H1 (cell line): ENCODE measurements around the gene SASH3. TPM values are rescaled to one million over a fixed set of nuclear protein-coding genes. Genes with fewer than 3 reads are reported as not detected.

ENCODE experiments used
- CTCF ChIA-PET: fragments of 300-600 bp; sonication (Branson Sonifier 250); formaldehyde crosslinking; loops from one replicate; lab custom pipeline; 2021; ENCODE audit not compliant: partially characterized antibody; lab: Charles Lee
- POLR2A ChIA-PET: fragments of 300-600 bp; sonication (Branson Sonifier 250); formaldehyde crosslinking; loops from one replicate; lab custom pipeline; 2021; ENCODE audit warnings: inconsistent platforms; ENCODE audit not compliant: partially characterized antibody; lab: Charles Lee
- DNase-seq, 2 experiments: peaks; one replicate each; pipeline versions ENCODE4 v3.0.0 to v3.0.0-alpha.2; 2010 to 2022; ENCODE audit warnings: low spot score in 2 of 2, low read depth in 1 of 2, mixed read lengths in 1 of 2
- FAIRE-seq: peaks from 2 replicates; lab custom pipeline; 2011; peaks lifted over from hg19 to GRCh38; lab: Jason Lieb, UNC
- H2AFZ ChIP-seq: 2 replicates; pipeline ENCODE4 v1.8.1; 2012; ENCODE audit warnings: low read length, inconsistent platforms
- H2AK5ac ChIP-seq: 2 replicates; pipeline ENCODE4 v1.6.1; 2013; ENCODE audit warnings: low read depth, low read length
- H2BK120ac ChIP-seq: replicated peaks from 2 replicates; pipeline ENCODE3; 2013; ENCODE audit warnings: low read depth, low read length, inconsistent platforms
- H2BK12ac ChIP-seq: 2 replicates; pipeline ENCODE4 v1.6.1; 2013; ENCODE audit warnings: low read depth, low read length
- H2BK15ac ChIP-seq: 2 replicates; pipeline ENCODE4 v1.6.1; 2013; ENCODE audit warnings: low read length
- H2BK20ac ChIP-seq: 2 replicates; pipeline ENCODE4 v1.6.1; 2013; ENCODE audit warnings: low read length
- H2BK5ac ChIP-seq: 2 replicates; pipeline ENCODE4 v1.6.1; 2013; ENCODE audit warnings: low read depth, low read length
- H3K14ac ChIP-seq: 2 replicates; pipeline ENCODE4 v1.6.1; 2013; ENCODE audit warnings: inconsistent platforms; ENCODE audit not compliant: insufficient read length
- H3K18ac ChIP-seq: 2 replicates; pipeline ENCODE4 v1.6.1; 2013; ENCODE audit warnings: low read length; ENCODE audit errors: extremely low read depth
- H3K23ac ChIP-seq: 2 replicates; pipeline ENCODE4 v1.6.1; 2013; ENCODE audit warnings: inconsistent platforms; ENCODE audit not compliant: insufficient read length
- H3K23me2 ChIP-seq: 2 replicates; pipeline ENCODE4 v1.6.1; 2013; ENCODE audit warnings: low read depth, low read length
- H3K27ac ChIP-seq: 2 replicates; pipeline ENCODE4 v1.6.1; 2011; ENCODE audit warnings: low read depth, low read length, inconsistent platforms
- H3K27me3 ChIP-seq, 4 experiments: replicated peaks in 1 of 4; 1 replicate in 1 of 4; 2 replicates in 3 of 4; pipeline versions ENCODE4 v1.6.1 to v1.8.1; 2011 to 2013; ENCODE audit warnings: low read length in 3 of 4, mild to moderate bottlenecking in 3 of 4, inconsistent platforms in 2 of 4, mixed read lengths in 2 of 4, moderate library complexity in 1 of 4; ENCODE audit not compliant: control insufficient read depth in 3 of 4, insufficient read depth in 3 of 4; ENCODE audit errors: extremely low read depth in 1 of 4
- H3K36me3 ChIP-seq, 4 experiments: 2 replicates each; pipeline versions ENCODE4 v1.6.1 to v1.8.1; 2011 to 2013; ENCODE audit warnings: mild to moderate bottlenecking in 4 of 4, low read length in 3 of 4, moderate library complexity in 2 of 4, control low read depth in 1 of 4, inconsistent platforms in 1 of 4; ENCODE audit not compliant: insufficient read depth in 4 of 4, control insufficient read depth in 2 of 4
- H3K4ac ChIP-seq: replicated peaks from 2 replicates; pipeline ENCODE3; 2013; ENCODE audit warnings: low read length, low read depth, mixed read lengths, inconsistent platforms; ENCODE audit not compliant: insufficient read length
- H3K4me1 ChIP-seq, 4 experiments: replicated peaks in 1 of 4; 1 replicate in 1 of 4; 2 replicates in 3 of 4; pipeline versions ENCODE4 v1.6.1 to v1.8.1; 2011 to 2013; ENCODE audit warnings: low read length in 3 of 4, inconsistent platforms in 2 of 4, mixed read lengths in 1 of 4; ENCODE audit not compliant: insufficient read depth in 4 of 4, control insufficient read depth in 3 of 4
- H3K4me2 ChIP-seq, 2 experiments: 2 replicates each; pipeline versions ENCODE4 v1.6.1 to v1.8.1; 2011 to 2013; ENCODE audit warnings: low read depth in 2 of 2, low read length in 2 of 2, control low read depth in 1 of 2, inconsistent platforms in 1 of 2, mild to moderate bottlenecking in 1 of 2; ENCODE audit not compliant: insufficient read depth in 1 of 2
- H3K4me3 ChIP-seq, 4 experiments: fragments of 200-600, 300-600 bp in 1 of 4; sonication (generic), shearing (Covaris generic), sonication (Bioruptor Twin) in 1 of 4; 2 replicates each; pipeline versions ENCODE4 v1.5.1 to v1.8.1; 2011 to 2016; ENCODE audit warnings: low read length in 4 of 4, low read depth in 3 of 4, control low read depth in 2 of 4, inconsistent platforms in 2 of 4, mild to moderate bottlenecking in 2 of 4, mixed read lengths in 1 of 4, moderate library complexity in 1 of 4; ENCODE audit not compliant: insufficient read depth in 2 of 4; ENCODE audit errors: extremely low read depth in 1 of 4
- H3K56ac ChIP-seq: replicated peaks from 2 replicates; pipeline ENCODE3; 2013; ENCODE audit warnings: low read depth, mild to moderate bottlenecking, mixed read lengths, low read length, inconsistent platforms; ENCODE audit not compliant: insufficient read length
- H3K79me1 ChIP-seq: 2 replicates; pipeline ENCODE4 v1.6.1; 2013; ENCODE audit warnings: low read depth, low read length, control low read depth
- H3K79me2 ChIP-seq, 2 experiments: 2 replicates each; pipeline versions ENCODE4 v1.6.1 to v1.8.1; 2012 to 2013; ENCODE audit warnings: low read length in 2 of 2, mild to moderate bottlenecking in 2 of 2, inconsistent platforms in 1 of 2; ENCODE audit not compliant: insufficient read depth in 2 of 2, control insufficient read depth in 1 of 2
- H3K9ac ChIP-seq, 4 experiments: replicated peaks in 1 of 4; 1 replicate in 1 of 4; 2 replicates in 3 of 4; pipeline versions ENCODE4 v1.6.1 to v1.8.1; 2011 to 2013; ENCODE audit warnings: low read depth in 3 of 4, low read length in 3 of 4, control low read depth in 2 of 4, mild to moderate bottlenecking in 2 of 4, moderate library complexity in 2 of 4, inconsistent platforms in 1 of 4; ENCODE audit errors: extremely low read depth in 1 of 4
- H3K9me3 ChIP-seq, 2 experiments: 2 replicates each; pipeline versions ENCODE4 v1.6.1 to v1.8.1; 2012 to 2013; ENCODE audit warnings: mild to moderate bottlenecking in 2 of 2, moderate library complexity in 2 of 2, control low read depth in 1 of 2, inconsistent platforms in 1 of 2, low read depth in 1 of 2, low read length in 1 of 2, mixed read lengths in 1 of 2; ENCODE audit not compliant: insufficient read depth in 2 of 2
- H4K20me1 ChIP-seq, 2 experiments: replicated peaks in 1 of 2; 2 replicates each; pipeline versions ENCODE3 to v1.8.1; 2011 to 2013; ENCODE audit warnings: inconsistent platforms in 2 of 2, low read length in 2 of 2, mild to moderate bottlenecking in 1 of 2; ENCODE audit not compliant: insufficient read depth in 2 of 2, control insufficient read depth in 1 of 2
- H4K5ac ChIP-seq: 2 replicates; pipeline ENCODE4 v1.6.1; 2013; ENCODE audit warnings: low read length, low read depth, mixed read lengths, inconsistent platforms; ENCODE audit not compliant: insufficient read length
- H4K8ac ChIP-seq: 2 replicates; pipeline ENCODE4 v1.8.0; 2013; ENCODE audit warnings: mild to moderate bottlenecking, moderate library complexity, low read length, inconsistent platforms; ENCODE audit not compliant: insufficient read depth; ENCODE audit errors: extremely low read depth
- H4K91ac ChIP-seq: replicated peaks from 2 replicates; pipeline ENCODE3; 2013; ENCODE audit warnings: low read length, mixed read lengths, inconsistent platforms; ENCODE audit not compliant: insufficient read length
- ATF2 ChIP-seq: IDR thresholded peaks from 2 replicates; pipeline ENCODE4 v1.6.1; 2012; ENCODE audit warnings: low read length, inconsistent platforms
- BCL11A ChIP-seq, 2 experiments: IDR thresholded peaks; one replicate each; pipeline ENCODE4 v1.6.1; 2011; ENCODE audit warnings: low read depth in 2 of 2, low read length in 2 of 2, mild to moderate bottlenecking in 2 of 2
- EP300 ChIP-seq, 2 experiments: IDR thresholded peaks; 1 replicate in 1 of 2; 2 replicates in 1 of 2; pipeline ENCODE4 v1.6.1; 2011 to 2012; ENCODE audit warnings: low read depth in 2 of 2, low read length in 2 of 2, mild to moderate bottlenecking in 2 of 2, borderline replicate concordance in 1 of 2, inconsistent platforms in 1 of 2, moderate library complexity in 1 of 2
- HDAC2 ChIP-seq, 2 experiments: fragments of 300-600 bp in 1 of 2; sonication (generic) in 1 of 2; IDR thresholded peaks; 2 replicates each; pipeline ENCODE4 v1.6.1; 2011 to 2012; ENCODE audit warnings: low read depth in 2 of 2, low read length in 2 of 2, mild to moderate bottlenecking in 2 of 2, moderate library complexity in 2 of 2, borderline replicate concordance in 1 of 2, inconsistent platforms in 1 of 2
- KDM4A ChIP-seq: IDR thresholded peaks from one replicate; pipeline ENCODE4 v1.7.1; 2012; ENCODE audit warnings: low read depth, mild to moderate bottlenecking, moderate library complexity, low read length, inconsistent platforms; ENCODE audit not compliant: severe bottlenecking
- POLR2AphosphoS5 ChIP-seq: IDR thresholded peaks from 2 replicates; pipeline ENCODE4 v1.6.1; 2011; ENCODE audit warnings: low read depth, low read length
- RAD21 ChIP-seq, 2 experiments: IDR thresholded peaks in 1 of 2; conservative IDR thresholded peaks in 1 of 2; 2 replicates each; pipeline ENCODE4 v1.6.1; 2011; ENCODE audit warnings: low read depth in 2 of 2, low read length in 2 of 2, improper control_type of control experiment in 1 of 2, inconsistent platforms in 1 of 2, mild to moderate bottlenecking in 1 of 2, moderate library complexity in 1 of 2
- SP2 ChIP-seq: IDR thresholded peaks from 2 replicates; pipeline ENCODE4 v1.6.1; 2012; ENCODE audit warnings: mild to moderate bottlenecking, low read length, inconsistent platforms
- YY1 ChIP-seq: IDR thresholded peaks from 2 replicates; pipeline ENCODE4 v1.6.1; 2011; ENCODE audit warnings: low read depth, mild to moderate bottlenecking, low read length
- WGBS, 2 experiments: shearing (Covaris generic) in 1 of 2; methylation state at CpG; one replicate each; pipeline versions ENCODE4 v1.1.6 to v1.1.7; 2013 to 2015; ENCODE audit warnings: low lambda C conversion rate in 2 of 2, mixed read lengths in 2 of 2, inconsistent platforms in 1 of 2, low coverage in 1 of 2, missing lambda C conversion rate in 1 of 2; ENCODE audit not compliant: insufficient replicate concordance in 2 of 2, insufficient coverage in 1 of 2, insufficient read length in 1 of 2; ENCODE audit errors: extremely low coverage in 1 of 2, missing lambda C conversion rate in 1 of 2; 5-methylcytosine and 5-hydroxymethylcytosine counted together
- polyA plus RNA-seq, 7 experiments: library from polyadenylated mRNA; depleted of rRNA in 3 of 7; stranded (reverse) in 5 of 7; unstranded in 2 of 7; fragments of >200 nt in 5 of 7; fragments of 200-250 nt in 2 of 7; gene quantifications; 1 replicate in 5 of 7; 2 replicates in 1 of 7; 4 replicates in 1 of 7; pipeline versions ENCODE4 v1.2.1 to v1.2.3, GENCODE V29; 2011 to 2013; ENCODE audit warnings: missing spikeins in 2 of 7, mixed read lengths in 2 of 7
- total RNA-seq: library from RNA; stranded (reverse); fragmentation: NEBNext Ultra II Directional; extraction: Animal tissue kit (Norgen Biotek cat#: 25700); gene quantifications from 2 replicates; pipeline ENCODE4 v1.2.1, GENCODE V29; 2021

Gene SASH3
- total and polyA plus RNA-seq, 2 of the 8 experiments (the other 6 are each of a cell fraction or from before 2014, with no cell fraction given) = not detected

- H3K4me1 ChIP-seq = no peaks in the 10 kb centered on the region; a peak in 1 of 7 replicates
- no peak overlapping the region for H3K14ac ChIP-seq
- no peaks in the 10 kb centered on the region for H3K36me3 ChIP-seq
- FAIRE-seq (no peak), DNase-seq (no peak)
- H3K79me1 ChIP-seq = no peaks in the 10 kb centered on the region
- no peak overlapping the region for H2BK12ac ChIP-seq
- H2BK5ac ChIP-seq = no peak overlapping the region
- no peak overlapping the region for H3K4ac ChIP-seq
- CTCF ChIA-PET = interaction anchor here (0.5 to 1.8 kb wide), 5 partner anchors 12 to 152 kb away, joined by 3 to 6 read pairs (median 3); no protein-coding TSS in a partner anchor
- no peak overlapping the region for H3K56ac ChIP-seq
- no peak overlapping the region for H3K27ac ChIP-seq
- H3K18ac ChIP-seq = no peak overlapping the region
- H3K4me2 ChIP-seq = no peak overlapping the region
- no peak overlapping the region for H3K9ac ChIP-seq
- 96% methylated on average over 6 of the region's 8 CpGs; no CpG with 5 or more reads in 1 of the 2 experiments for WGBS, 2 experiments
- H3K4me3 ChIP-seq = no peak overlapping the region
- no peak overlapping the region for H4K5ac ChIP-seq
- H3K27me3 ChIP-seq = no peaks in the 10 kb centered on the region
- no peaks in the 10 kb centered on the region for H3K9me3 ChIP-seq
- no peak overlapping the region for H2BK120ac ChIP-seq
- no peak overlapping the region for H3K23ac ChIP-seq
- no peaks in the 10 kb centered on the region for H3K23me2 ChIP-seq
- H3K79me2 ChIP-seq = no peaks in the 10 kb centered on the region
- no peak overlapping the region for H2AFZ ChIP-seq
- no peak overlapping the region for H2AK5ac ChIP-seq
- POLR2A ChIA-PET = no interaction called here
- no peak overlapping the region for H2BK15ac ChIP-seq
- no peak overlapping the region for H4K8ac ChIP-seq
- no peak overlapping the region for H4K91ac ChIP-seq
- no peaks in the 10 kb centered on the region for H4K20me1 ChIP-seq
- no peak overlapping the region for H2BK20ac ChIP-seq
- TF ChIP-seq POLR2AphosphoS5 (no peak), KDM4A (no peak), EP300 (IDR thresholded peaks at IDR 0.05; ENCODE audit: borderline replicate concordance in 1 of 2, low read depth in 2 of 2, low read length in 2 of 2) (no peak), SP2 (no peak), YY1 (no peak), RAD21 (IDR thresholded peaks at IDR 0.05 in 1 of 2, conservative IDR thresholded peaks at IDR 0.05 in 1 of 2; ENCODE audit: low read depth in 2 of 2, low read length in 2 of 2) (no peak), ATF2 (no peak), BCL11A (IDR thresholded peaks at IDR 0.05; ENCODE audit: low read depth in 2 of 2, low read length in 2 of 2) (no peak), HDAC2 (IDR thresholded peaks at IDR 0.05; ENCODE audit: borderline replicate concordance in 1 of 2, low read depth in 2 of 2, low read length in 2 of 2) (no peak)
Measured at GRCh38 chrX:129768586-129769466, 10.9 kb upstream of the SASH3 start.
